Immature natural killer cell (primary cell): ENCODE measurements around the gene PDZK1IP1. TPM values are rescaled to one million over a fixed set of nuclear protein-coding genes. Genes with fewer than 3 reads are reported as not detected.
A peak's percentile ranks its signal among the peaks of the same experiment; 100 is the strongest.

ENCODE experiments used
- DNase-seq, 3 donors: peaks; one replicate each; pipeline ENCODE4 v3.0.0; 2022; ENCODE audit warnings: mixed read lengths in 1 of 3
- H3K27ac Mint-ChIP-seq, 6 donors: one replicate each; pipeline ENCODE4 v1.8.0; 2020; ENCODE audit warnings: mixed read lengths in 6 of 6, mild to moderate bottlenecking in 5 of 6, inconsistent platforms in 4 of 6, moderate library complexity in 3 of 6
- H3K27me3 Mint-ChIP-seq, 3 donors: one replicate each; pipeline ENCODE4 v1.8.0; 2020 to 2021; ENCODE audit warnings: low read depth in 3 of 3, mild to moderate bottlenecking in 3 of 3, mixed read lengths in 3 of 3, moderate library complexity in 3 of 3, inconsistent platforms in 1 of 3
- H3K36me3 Mint-ChIP-seq, 3 donors: one replicate each; pipeline ENCODE4 v1.8.0; 2020; ENCODE audit warnings: mixed read lengths in 3 of 3, inconsistent platforms in 2 of 3, mild to moderate bottlenecking in 2 of 3
- H3K4me1 Mint-ChIP-seq, 2 donors: one replicate each; pipeline ENCODE4 v1.8.0; 2020; ENCODE audit warnings: inconsistent platforms in 2 of 2, mild to moderate bottlenecking in 2 of 2, mixed read lengths in 2 of 2, moderate library complexity in 1 of 2
- H3K4me3 Mint-ChIP-seq, 5 donors: one replicate each; pipeline ENCODE4 v1.8.0; 2020; ENCODE audit warnings: mild to moderate bottlenecking in 5 of 5, mixed read lengths in 5 of 5, inconsistent platforms in 3 of 5, moderate library complexity in 3 of 5
- H3K9me3 Mint-ChIP-seq, 6 donors: one replicate each; pipeline ENCODE4 v1.8.0; 2020; ENCODE audit warnings: mild to moderate bottlenecking in 6 of 6, mixed read lengths in 6 of 6, inconsistent platforms in 4 of 6, moderate library complexity in 3 of 6
- polyA plus RNA-seq, 3 donors: library from polyadenylated mRNA; unstranded; fragments of 300-500 nt; fragmentation: Illumina TruSeq; gene quantifications; one replicate each; pipeline ENCODE4 v1.2.3, GENCODE V29; 2021

The PDZK1IP1 gene
- polyA plus RNA-seq, 3 donors from 2014 or later, result 0.58 to 7.5 TPM; not detected in 1

DNA sequence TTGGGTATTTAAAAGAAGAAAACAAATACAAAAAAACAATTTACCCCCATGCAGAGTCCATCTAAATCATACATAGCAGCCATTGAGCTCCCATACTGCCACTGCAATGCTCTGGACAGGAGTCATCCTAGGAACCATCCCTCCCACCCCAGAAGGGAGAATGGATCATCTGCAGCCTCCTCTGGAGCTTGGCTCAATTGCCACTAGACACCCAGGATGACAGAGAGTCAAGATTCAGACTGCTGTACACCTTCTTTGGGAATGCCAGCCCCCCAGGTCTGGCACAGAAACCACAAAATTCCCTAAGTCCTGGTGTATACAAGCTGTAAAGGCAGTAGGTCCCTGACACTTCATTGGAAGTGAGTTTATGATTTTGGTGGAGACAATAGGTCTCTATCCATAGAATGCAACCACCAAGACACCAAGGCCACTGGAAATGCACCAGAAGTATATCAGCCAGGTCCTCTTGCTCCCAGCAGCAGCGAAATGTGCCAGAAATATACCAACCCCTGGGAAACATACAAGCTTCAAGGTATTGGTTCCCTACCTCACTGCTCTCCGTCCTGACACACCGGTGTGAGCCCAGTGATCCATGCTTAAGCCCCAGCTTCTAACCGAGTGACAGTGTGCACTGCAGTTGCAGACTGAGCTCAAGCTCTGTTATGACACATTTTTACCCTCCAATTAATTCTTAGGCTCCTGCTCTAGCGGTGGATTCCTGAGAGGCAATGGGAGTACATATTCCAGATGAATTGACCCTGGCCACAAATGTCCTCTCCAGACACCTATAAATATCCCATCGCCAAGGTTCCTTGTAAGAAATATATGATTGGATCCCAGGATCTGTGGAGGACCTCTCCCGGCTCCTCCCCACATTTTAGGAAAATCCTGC lies 37.8 kb upstream of the PDZK1IP1 start:
- Mint-ChIP-seq H3K27me3 (peaks cover 16 to 33% (median 27%) of the 10 kb centered on the region in 3 donors), H3K27ac (no peak overlapping the region), H3K4me1 (peaks cover 24 to 33% of the 10 kb centered on the region in 2 donors), H3K9me3 (no peaks in the 10 kb centered on the region), H3K36me3 (no peaks in the 10 kb centered on the region), H3K4me3 (peak overlapping the region in 1 of 5 donors; percentile 27)
- no peak for DNase-seq

DNA sequence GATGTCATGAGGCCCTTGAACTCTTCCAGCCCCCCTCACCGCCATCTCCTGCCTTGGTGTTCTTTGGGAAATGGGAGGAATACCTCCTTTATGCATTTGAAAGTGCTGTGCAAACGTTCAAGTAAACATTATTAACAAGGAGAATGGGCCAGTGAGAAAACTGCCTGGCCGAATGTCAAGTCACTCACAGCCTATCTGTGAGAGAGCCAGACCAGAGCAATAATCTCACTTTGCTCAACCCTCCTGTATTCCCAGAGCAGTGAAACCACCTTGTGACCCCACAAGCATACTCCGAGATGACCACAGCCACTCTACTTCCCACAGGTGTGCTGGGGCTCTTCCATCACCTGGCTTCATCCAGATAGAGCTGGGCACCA lies 37.0 kb upstream of the PDZK1IP1 start:
- H3K4me3 Mint-ChIP-seq, result peak overlapping the region in 1 of 5 donors; percentile 27

DNA sequence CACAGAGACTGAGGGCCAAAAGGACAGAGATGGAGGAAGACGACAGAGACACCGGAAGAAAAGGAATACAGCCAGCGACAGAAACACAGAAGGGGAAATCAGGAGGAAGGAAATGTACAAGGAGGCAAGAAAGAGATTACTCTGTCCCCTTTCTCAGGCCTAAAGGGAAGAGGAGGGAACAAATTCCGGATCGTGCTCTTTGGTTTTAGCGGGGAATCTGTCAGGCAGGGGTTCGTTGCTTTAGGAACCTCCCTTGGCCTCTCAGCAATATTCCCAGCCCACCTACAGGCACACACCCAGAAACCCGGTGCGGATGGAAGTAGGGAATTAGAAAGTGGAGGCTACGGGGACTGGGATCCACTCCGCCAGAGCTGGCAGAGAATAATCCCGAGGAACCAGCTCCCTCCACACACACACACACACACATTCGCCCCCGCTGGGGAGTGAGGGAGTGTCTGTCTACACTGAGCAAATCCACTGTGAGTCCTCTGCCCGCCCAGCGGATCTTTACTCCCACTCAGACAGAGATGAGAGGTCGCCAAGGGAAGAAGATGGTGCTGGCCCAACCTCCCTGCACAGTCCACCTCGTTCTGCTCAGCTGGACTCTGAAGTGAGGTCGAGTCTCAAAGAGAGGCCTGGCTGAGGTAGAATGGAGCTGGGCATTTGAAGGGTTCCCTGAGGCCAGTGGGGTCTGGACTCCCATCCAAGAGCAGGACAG lies 36.4 kb upstream of the PDZK1IP1 start:
- Mint-ChIP-seq H3K9me3 (no peaks in the 10 kb centered on the region), H3K27me3 (peaks cover 11 to 25% (median 21%) of the 10 kb centered on the region in 3 donors)

More for the DNA sequence above, 37.0 kb upstream of the PDZK1IP1 start:
- Mint-ChIP-seq H3K27me3 (peaks cover 16 to 30% (median 26%) of the 10 kb centered on the region in 3 donors), H3K36me3 (no peaks in the 10 kb centered on the region), H3K27ac (no peak overlapping the region), H3K4me1 (peaks cover 22 to 27% of the 10 kb centered on the region in 2 donors), H3K9me3 (no peaks in the 10 kb centered on the region)
- DNase-seq, result no peak

DNA sequence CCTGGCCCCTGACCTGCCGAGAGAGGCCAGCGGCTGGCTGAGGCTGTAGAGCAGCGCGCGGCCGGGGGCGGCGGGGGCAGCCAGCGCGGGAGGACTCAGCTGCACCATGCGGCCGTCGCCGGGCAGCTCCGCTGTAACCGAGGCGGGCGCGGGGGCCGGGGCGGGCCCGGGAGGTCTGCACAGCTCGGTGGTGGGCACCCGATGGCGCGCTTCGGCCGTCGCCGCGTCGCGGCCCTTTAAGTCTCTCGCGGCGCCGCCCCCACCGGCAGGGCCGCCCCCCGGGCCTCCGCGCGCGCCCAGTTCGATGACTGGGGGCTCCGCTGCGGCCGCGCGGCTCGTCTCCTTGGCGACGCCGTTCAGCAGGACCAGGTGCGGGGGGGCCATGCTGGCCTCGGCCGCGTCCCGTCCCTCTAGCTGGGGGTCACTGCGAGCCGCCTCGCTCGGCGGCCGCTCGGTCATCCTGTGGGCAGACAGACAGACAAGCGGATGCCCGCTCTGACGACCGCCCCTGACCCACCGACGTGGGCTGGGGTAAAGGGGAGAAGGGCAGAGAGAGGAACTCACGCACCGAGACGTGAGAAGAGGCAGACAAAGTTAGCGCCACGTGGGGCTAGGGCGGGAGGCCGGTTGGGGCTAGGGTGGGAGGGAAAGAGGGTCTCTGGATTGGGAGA lies 35.7 kb upstream of the PDZK1IP1 start:
- peaks cover 5 to 21% (median 20%) of the 10 kb centered on the region in 3 donors for H3K27me3 Mint-ChIP-seq
- H3K9me3 Mint-ChIP-seq, result no peaks in the 10 kb centered on the region
- peak in 2 of 3 donors; percentile 7 to 8 for DNase-seq
- H3K27ac Mint-ChIP-seq, result peak overlapping the region in 1 of 6 donors; percentile 51
- H3K36me3 Mint-ChIP-seq, result no peaks in the 10 kb centered on the region
- peaks cover 11 to 14% of the 10 kb centered on the region in 2 donors for H3K4me1 Mint-ChIP-seq
- H3K4me3 Mint-ChIP-seq, result peak overlapping the region; percentile 19 to 72 (median 64)

More for the DNA sequence above, 36.4 kb upstream of the PDZK1IP1 start:
- no peak for DNase-seq
- Mint-ChIP-seq H3K36me3 (no peaks in the 10 kb centered on the region), H3K4me1 (peaks cover 17 to 22% of the 10 kb centered on the region in 2 donors), H3K27ac (peak overlapping the region in 1 of 6 donors; percentile 51), H3K4me3 (peak overlapping the region; percentile 19 to 72 (median 64))

DNA sequence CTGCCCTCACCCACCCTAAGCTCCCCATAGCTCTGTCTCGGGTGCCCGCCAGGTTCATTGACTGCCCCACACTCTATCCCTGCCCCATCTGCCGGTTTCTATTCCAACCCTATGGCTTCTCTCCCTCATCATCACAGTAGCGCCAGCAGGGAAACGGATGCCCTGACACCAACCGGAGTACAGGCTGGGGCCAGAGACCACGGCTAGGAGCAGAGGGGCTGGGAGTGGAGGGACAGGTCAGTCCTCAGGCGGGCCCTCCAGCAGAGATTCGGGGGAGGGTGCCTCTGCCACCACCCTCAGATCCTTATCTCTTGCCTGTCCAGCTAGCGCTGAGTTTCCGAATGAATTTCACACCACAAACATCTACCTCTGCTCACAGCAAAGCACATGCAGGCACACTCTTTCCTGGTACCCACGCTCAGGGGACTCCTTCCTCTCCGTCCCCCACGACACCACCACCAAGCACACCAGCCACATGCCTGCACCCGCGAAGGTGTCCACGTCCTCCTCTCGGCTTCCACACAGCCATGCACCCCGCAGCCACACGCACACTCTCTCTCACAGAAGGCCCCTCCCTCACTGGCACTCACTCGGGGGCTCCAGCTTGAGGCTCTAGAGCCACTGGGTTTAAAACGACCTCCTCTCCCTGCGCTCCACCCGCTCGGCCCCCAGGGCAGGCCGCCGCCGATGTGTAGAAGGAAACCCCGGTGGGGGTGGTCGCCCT lies 35.0 kb upstream of the PDZK1IP1 start:
- Mint-ChIP-seq H3K36me3 (no peaks in the 10 kb centered on the region), H3K4me3 (no peak overlapping the region), H3K4me1 (peaks cover 5 to 7% of the 10 kb centered on the region in 2 donors), H3K27ac (no peak overlapping the region), H3K27me3 (peaks cover 2 to 25% (median 18%) of the 10 kb centered on the region in 3 donors), H3K9me3 (peaks cover 0 to 1% (median 0%) of the 10 kb centered on the region in 6 donors)
- DNase-seq, result no peak

DNA sequence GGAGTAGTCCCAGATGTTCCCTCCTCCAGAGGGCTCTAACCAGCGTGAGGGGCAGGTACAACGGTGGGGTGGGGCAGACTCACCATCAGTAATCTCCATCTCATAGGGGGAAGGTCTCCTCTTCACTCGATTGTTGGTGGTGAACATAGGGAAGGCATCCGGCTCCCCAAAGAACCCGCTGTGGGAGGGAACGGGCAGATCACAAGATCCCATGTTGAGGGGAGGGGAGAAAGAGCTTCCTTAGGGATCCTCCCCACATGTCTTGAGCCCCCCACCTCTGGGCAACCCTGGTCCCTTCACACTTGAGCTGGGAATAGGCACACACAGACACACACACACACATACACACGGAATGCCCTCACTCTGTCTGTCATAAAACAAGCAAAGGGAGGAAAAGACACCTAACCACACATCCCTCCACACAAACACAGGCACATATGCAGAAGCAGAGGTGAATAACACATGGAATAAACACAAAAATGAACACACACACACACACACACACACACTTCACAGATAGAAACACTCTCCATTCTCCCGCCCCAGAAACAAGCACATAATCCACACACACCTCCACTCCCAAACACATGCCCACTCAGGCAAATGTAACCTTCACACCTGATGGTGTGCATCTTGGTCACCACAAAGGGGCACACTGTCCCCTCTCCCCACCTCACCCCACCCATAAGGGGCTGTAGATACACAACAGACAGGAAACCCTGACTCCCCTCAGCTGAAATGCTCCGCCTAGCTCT lies 34.3 kb upstream of the PDZK1IP1 start:
- Mint-ChIP-seq H3K27me3 (peaks cover 2 to 22% (median 13%) of the 10 kb centered on the region in 3 donors), H3K4me3 (no peak overlapping the region), H3K27ac (no peak overlapping the region), H3K4me1 (peaks cover 4% of the 10 kb centered on the region in 2 donors), H3K9me3 (peaks cover 0 to 1% (median 0%) of the 10 kb centered on the region in 6 donors), H3K36me3 (no peaks in the 10 kb centered on the region)
- no peak for DNase-seq

DNA sequence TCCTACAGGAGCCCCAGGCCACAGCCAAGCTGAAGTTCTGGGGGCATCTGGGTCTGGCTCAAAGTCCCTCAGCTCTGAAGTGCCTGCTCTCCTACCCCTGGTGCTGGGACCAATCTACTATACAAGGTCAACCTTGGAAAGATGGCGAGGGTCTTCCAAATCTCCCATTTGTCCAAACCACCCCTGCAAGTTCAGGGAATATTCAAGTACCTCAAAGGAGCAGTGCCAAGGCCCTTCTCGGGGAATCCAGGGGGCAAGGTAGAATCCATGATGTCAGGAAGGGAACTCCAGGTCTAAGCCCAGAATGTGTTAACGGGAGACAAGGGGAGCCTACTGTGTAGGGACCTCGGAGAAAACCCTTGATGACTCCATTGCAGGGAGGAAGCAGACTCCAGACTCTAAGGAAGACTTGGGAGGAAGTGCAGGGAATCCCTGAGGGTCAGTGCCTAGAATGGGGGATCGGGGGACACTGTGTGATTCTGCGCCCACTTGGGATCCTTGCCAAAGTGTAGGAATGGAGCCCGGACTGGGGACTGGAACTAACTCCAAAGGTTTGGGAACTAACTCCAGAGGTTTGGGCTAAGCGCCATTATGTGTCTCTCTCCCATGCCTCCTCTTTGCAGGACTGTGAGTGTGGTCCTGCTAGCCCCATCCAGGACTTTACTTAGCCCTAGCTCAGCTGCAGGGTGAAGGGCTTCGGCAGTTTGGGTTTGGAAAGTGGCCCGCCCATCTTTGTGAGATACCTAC lies 33.5 kb upstream of the PDZK1IP1 start:
- Mint-ChIP-seq H3K9me3 (peaks cover 0 to 1% (median 0%) of the 10 kb centered on the region in 6 donors), H3K27ac (no peak overlapping the region), H3K36me3 (no peaks in the 10 kb centered on the region), H3K27me3 (peaks cover 2 to 22% (median 13%) of the 10 kb centered on the region in 3 donors), H3K4me3 (no peak overlapping the region), H3K4me1 (peaks cover 4% of the 10 kb centered on the region in 2 donors)
- no peak for DNase-seq

DNA sequence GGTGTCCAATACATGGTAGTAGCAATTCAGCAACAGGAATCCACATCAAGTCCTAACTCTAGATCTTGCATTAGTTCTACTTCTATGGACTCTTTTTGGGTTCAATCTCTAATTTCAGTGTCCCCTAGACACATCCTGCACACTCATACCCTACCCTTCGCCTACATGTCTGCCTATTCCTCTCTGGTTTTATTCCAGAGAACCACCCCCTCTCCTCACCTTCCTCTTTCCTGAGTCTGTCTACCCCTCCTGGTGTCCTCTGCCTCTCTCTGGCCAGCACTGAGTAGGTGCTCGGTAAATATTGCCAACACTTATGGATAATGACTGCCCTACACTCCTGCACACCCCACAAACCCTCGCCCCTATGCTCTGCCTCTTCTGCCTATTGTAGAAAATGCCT lies 32.6 kb upstream of the PDZK1IP1 start:
- peaks cover 0 to 1% (median 0%) of the 10 kb centered on the region in 6 donors for H3K9me3 Mint-ChIP-seq
- peaks cover 2 to 22% (median 13%) of the 10 kb centered on the region in 3 donors for H3K27me3 Mint-ChIP-seq
- H3K4me3 Mint-ChIP-seq, result no peak overlapping the region
- H3K4me1 Mint-ChIP-seq, result peaks cover 4% of the 10 kb centered on the region in 2 donors
- no peaks in the 10 kb centered on the region for H3K36me3 Mint-ChIP-seq
- no peak overlapping the region for H3K27ac Mint-ChIP-seq
- no peak for DNase-seq

DNA sequence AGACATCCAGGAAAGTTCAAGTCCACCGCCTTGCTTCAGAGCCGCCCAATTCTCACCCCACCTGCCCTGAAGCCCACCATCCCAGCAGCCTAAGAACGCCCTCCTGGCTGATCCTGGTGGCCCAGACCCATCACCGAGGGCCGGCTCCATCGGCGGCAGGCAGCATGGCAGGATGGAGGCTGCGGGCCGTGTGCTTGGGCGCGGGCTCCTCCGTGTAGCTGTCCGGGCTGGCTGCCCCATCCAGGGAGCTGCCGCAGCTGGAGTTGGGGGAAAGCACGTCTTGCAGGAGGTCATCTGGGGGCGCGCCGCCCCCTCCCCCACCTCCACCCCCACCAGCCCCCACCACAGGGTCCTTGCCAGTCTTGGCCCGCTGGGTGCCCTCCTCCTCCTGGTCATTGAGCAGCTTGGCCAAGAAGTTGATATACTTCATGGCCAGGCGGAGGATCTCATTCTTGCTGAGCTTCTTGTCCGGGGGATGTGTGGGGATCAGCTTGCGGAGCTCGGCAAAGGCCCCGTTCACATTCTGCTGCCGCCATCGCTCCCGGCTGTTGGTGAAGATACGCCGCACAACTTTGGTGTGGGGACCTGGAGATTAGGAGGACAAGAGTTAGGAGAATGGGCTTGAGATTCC lies 29.9 kb upstream of the PDZK1IP1 start:
- Mint-ChIP-seq H3K9me3 (peaks cover 0 to 3% (median 0%) of the 10 kb centered on the region in 6 donors), H3K36me3 (no peaks in the 10 kb centered on the region), H3K27ac (no peak overlapping the region), H3K4me3 (no peak overlapping the region), H3K27me3 (peaks cover 0 to 6% (median 5%) of the 10 kb centered on the region in 3 donors), H3K4me1 (no peaks in the 10 kb centered on the region)
- DNase-seq, result no peak

DNA sequence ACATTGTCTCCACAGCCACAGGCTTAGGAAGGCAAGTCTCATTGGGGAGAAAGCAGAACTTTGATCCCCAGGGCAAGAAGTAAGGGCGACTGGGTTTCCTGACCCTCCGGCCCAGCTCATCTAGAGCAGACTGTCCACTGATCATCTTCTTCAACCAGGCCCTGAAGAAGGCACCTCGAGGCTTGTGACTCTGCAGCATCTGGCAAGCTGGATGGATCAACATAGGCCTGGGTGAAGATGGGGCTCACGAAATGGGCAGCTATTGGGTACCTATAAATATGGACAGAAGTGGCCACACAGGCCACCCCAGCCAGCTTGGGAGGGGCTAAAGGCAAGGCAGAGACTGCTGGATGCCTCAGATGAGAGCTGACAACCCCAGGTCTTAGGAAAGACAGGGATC lies 29.2 kb upstream of the PDZK1IP1 start:
- H3K4me3 Mint-ChIP-seq, result no peak overlapping the region
- no peaks in the 10 kb centered on the region for H3K36me3 Mint-ChIP-seq
- DNase-seq, result no peak
- no peaks in the 10 kb centered on the region for H3K4me1 Mint-ChIP-seq
- peaks cover 0 to 3% (median 0%) of the 10 kb centered on the region in 6 donors for H3K9me3 Mint-ChIP-seq
- H3K27me3 Mint-ChIP-seq, result peaks cover 0 to 6% (median 5%) of the 10 kb centered on the region in 3 donors
- no peak overlapping the region for H3K27ac Mint-ChIP-seq

DNA sequence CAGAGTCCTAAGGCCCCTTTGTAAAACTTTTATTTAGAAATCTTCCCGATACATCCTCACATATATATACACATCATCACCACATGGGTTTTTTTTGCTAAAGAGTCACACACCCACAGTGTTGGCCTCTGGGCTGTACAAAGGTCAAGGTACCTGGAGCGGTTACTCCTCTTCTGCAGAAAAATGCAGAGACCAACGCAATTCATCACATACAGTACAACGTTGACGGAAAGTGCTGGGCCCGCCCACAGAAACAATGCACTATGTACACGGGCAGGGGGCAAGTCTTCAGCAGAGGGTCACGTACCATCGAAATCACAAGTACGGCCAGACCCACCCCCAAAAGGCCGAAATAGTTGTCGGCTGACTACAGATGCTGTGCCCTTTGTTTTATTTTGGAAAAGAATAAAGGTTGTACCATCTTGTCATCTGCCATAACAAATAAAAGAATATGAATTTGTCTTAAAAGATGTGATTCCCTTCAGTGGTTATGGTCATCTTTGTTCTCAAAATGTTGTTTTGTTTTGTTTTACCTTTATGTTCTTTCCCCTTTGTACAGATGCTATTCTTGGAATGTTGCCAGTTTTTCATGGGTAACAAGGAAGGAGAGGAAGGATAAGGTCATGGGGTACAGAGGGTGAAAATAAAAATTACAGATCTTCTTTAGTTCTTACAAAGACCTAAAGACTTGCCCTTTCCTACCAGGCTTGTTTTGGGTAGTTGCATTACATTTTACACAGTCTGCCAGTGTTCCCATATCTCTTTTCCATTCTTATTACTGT lies 26.6 kb upstream of the PDZK1IP1 start:
- Mint-ChIP-seq H3K4me3 (no peak overlapping the region), H3K27ac (no peak overlapping the region), H3K9me3 (peaks cover 0 to 3% (median 0%) of the 10 kb centered on the region in 6 donors), H3K27me3 (peaks cover 0 to 5% (median 4%) of the 10 kb centered on the region in 3 donors), H3K36me3 (no peaks in the 10 kb centered on the region), H3K4me1 (no peaks in the 10 kb centered on the region)
- DNase-seq, result no peak
